Right forelimb (tissue), 1 donor: ENCODE measurements around the gene TCF7L1.

Source experiments
- DNase-seq: peaks from one replicate; pipeline ENCODE4 v3.0.0-alpha.2; 2018

TCF7L1 gene

GRCh38 chr2:85231952-85232351, 98.8 kb downstream of the TCF7L1 start:
- no peak for DNase-seq

- DNase-seq, result no peak
These were observed 101.7 kb downstream of the TCF7L1 start for GRCh38 chr2:85234868-85235267.

- no peak for DNase-seq
These were observed 102.1 kb downstream of the TCF7L1 start for GRCh38 chr2:85235281-85235680.

- DNase-seq, result no peak
These were observed 102.9 kb downstream of the TCF7L1 start for GRCh38 chr2:85236084-85236483.

- DNase-seq, result no peak
These were observed 104.8 kb downstream of the TCF7L1 start for GRCh38 chr2:85237849-85238565.

- no peak for DNase-seq
These were observed 105.4 kb downstream of the TCF7L1 start for GRCh38 chr2:85238607-85239006.

- DNase-seq, result no peak
These were observed 105.9 kb downstream of the TCF7L1 start for GRCh38 chr2:85239102-85239501.

- no peak for DNase-seq
These were observed 106.9 kb downstream of the TCF7L1 start for GRCh38 chr2:85240055-85240454.

- no peak for DNase-seq
These were observed 109.1 kb downstream of the TCF7L1 start for GRCh38 chr2:85242321-85242720.

GRCh38 chr2:85243101-85244072, 110.2 kb downstream of the TCF7L1 start:
- no peak for DNase-seq

GRCh38 chr2:85244828-85245227, 111.6 kb downstream of the TCF7L1 start:
- no peak for DNase-seq

- DNase-seq, result no peak
These were observed 112.7 kb downstream of the TCF7L1 start for GRCh38 chr2:85245891-85246290.

GRCh38 chr2:85246348-85246747, 113.2 kb downstream of the TCF7L1 start:
- no peak for DNase-seq

- no peak for DNase-seq
These were observed 114.4 kb downstream of the TCF7L1 start for GRCh38 chr2:85247610-85248009.

GRCh38 chr2:85248773-85249509, 115.7 kb downstream of the TCF7L1 start:
- DNase-seq, result peak; percentile 74

GRCh38 chr2:85250045-85250444, 116.9 kb downstream of the TCF7L1 start:
- no peak for DNase-seq

GRCh38 chr2:85251070-85251616, 118.0 kb downstream of the TCF7L1 start:
- no peak for DNase-seq

- no peak for DNase-seq
These were observed 120.7 kb downstream of the TCF7L1 start for GRCh38 chr2:85253890-85254289.

GRCh38 chr2:85254540-85255300, 121.5 kb downstream of the TCF7L1 start:
- no peak for DNase-seq

GRCh38 chr2:85255456-85255812, 122.2 kb downstream of the TCF7L1 start:
- DNase-seq, result no peak

- peak; percentile 82 for DNase-seq
These were observed 122.8 kb downstream of the TCF7L1 start for GRCh38 chr2:85255813-85256594.
